ENCODE data around the gene DISC1. TPM values are rescaled to one million over a fixed set of nuclear protein-coding genes. Genes with fewer than 3 reads are reported as not detected.
A peak's percentile ranks its signal among the peaks of the same experiment; 100 is the strongest.

Gene DISC1
- total and polyA plus RNA-seq, 2 of the 13 experiments (the other 11 are each of a cell fraction or from before 2014, with no cell fraction given): 4.2 to 4.6 TPM

DNA sequence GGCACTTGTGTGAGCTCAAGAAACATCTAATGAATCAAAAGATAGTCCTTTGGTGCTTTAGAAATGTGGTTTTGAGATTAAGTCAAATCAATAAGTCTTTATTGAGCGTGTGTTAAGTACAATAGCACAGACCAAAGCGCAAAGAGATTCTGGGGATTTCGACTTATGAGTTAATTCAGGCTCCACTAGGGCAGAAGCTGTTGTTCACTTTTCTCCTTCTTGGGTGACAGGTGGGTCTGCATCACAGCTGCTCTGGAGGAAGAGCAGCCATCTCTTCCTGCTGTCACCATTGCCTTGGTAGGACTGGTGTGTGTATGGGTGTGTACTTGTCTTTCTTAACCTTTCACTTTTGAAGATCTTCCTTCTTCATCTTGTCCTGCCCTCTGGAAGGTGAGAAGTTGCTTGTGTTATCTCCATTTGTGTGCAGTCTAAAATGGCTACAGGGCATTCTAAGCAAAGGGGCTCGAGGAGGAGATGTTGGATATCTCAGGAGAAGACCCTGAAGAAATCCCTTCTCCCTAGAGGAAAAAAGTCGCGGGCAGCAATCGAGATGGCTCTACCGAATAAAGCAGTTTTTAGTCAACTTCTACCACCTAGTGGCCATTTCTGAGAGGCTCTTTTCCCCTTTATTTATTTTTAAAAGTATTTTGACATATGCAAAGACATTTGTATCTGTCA, 22.9 kb upstream of the DISC1 start (continued):
- TF ChIP-seq, protein P1, sequence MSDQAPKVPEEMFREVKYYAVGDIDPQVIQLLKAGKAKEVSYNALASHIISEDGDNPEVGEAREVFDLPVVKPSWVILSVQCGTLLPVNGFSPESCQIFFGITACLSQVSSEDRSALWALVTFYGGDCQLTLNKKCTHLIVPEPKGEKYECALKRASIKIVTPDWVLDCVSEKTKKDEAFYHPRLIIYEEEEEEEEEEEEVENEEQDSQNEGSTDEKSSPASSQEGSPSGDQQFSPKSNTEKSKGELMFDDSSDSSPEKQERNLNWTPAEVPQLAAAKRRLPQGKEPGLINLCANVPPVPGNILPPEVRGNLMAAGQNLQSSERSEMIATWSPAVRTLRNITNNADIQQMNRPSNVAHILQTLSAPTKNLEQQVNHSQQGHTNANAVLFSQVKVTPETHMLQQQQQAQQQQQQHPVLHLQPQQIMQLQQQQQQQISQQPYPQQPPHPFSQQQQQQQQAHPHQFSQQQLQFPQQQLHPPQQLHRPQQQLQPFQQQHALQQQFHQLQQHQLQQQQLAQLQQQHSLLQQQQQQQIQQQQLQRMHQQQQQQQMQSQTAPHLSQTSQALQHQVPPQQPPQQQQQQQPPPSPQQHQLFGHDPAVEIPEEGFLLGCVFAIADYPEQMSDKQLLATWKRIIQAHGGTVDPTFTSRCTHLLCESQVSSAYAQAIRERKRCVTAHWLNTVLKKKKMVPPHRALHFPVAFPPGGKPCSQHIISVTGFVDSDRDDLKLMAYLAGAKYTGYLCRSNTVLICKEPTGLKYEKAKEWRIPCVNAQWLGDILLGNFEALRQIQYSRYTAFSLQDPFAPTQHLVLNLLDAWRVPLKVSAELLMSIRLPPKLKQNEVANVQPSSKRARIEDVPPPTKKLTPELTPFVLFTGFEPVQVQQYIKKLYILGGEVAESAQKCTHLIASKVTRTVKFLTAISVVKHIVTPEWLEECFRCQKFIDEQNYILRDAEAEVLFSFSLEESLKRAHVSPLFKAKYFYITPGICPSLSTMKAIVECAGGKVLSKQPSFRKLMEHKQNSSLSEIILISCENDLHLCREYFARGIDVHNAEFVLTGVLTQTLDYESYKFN (CRISPR knock-in tag; conservative IDR thresholded peaks at IDR 0.05): no peak
- TF ChIP-seq GLI4 (CRISPR knock-in tag; IDR thresholded peaks at IDR 0.05; ENCODE audit: borderline replicate concordance): no peak
- TF ChIP-seq, protein P2, sequence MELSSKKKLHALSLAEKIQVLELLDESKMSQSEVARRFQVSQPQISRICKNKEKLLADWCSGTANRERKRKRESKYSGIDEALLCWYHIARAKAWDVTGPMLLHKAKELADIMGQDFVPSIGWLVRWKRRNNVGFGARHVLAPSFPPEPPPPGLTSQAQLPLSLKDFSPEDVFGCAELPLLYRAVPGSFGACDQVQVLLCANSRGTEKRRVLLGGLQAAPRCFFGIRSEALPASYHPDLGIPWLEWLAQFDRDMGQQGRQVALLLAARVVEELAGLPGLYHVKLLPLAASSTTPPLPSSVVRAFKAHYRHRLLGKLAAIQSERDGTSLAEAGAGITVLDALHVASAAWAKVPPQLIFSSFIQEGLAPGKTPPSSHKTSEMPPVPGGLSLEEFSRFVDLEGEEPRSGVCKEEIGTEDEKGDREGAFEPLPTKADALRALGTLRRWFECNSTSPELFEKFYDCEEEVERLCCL (CRISPR knock-in tag; IDR thresholded peaks at IDR 0.05; ENCODE audit: borderline replicate concordance): no peak
- TF ChIP-seq KLF15 (CRISPR knock-in tag; IDR thresholded peaks at IDR 0.05; ENCODE audit: borderline replicate concordance): no peak
- TF ChIP-seq SOX6 (IDR thresholded peaks at IDR 0.05): no peak
- no peak for TF ChIP-seq SOX6 (CRISPR knock-in tag; IDR thresholded peaks at IDR 0.05)
- TF ChIP-seq ZNF589 (CRISPR knock-in tag; conservative IDR thresholded peaks at IDR 0.05): no peak
- TF ChIP-seq, protein P3, sequence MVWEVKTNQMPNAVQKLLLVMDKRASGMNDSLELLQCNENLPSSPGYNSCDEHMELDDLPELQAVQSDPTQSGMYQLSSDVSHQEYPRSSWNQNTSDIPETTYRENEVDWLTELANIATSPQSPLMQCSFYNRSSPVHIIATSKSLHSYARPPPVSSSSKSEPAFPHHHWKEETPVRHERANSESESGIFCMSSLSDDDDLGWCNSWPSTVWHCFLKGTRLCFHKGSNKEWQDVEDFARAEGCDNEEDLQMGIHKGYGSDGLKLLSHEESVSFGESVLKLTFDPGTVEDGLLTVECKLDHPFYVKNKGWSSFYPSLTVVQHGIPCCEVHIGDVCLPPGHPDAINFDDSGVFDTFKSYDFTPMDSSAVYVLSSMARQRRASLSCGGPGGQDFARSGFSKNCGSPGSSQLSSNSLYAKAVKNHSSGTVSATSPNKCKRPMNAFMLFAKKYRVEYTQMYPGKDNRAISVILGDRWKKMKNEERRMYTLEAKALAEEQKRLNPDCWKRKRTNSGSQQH (CRISPR knock-in tag; IDR thresholded peaks at IDR 0.05; ENCODE audit: low read depth): 0 out of 2 replicates have a peak, but pooled peaks have one; percentile 53
- TF ChIP-seq ADNP (CRISPR knock-in tag; IDR thresholded peaks at IDR 0.05): no peak
- TF ChIP-seq, protein P4, sequence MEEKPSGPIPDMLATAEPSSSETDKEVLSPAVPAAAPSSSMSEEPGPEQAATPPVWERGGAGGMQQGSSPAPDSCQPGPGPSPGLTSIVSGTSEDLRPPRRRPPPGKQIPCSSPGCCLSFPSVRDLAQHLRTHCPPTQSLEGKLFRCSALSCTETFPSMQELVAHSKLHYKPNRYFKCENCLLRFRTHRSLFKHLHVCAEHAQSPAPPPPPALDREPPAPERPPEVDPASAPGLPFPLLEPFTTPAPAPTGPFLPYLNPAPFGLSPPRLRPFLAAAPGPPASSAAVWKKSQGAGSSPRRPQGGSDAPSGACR (CRISPR knock-in tag; IDR thresholded peaks at IDR 0.05): no peak
- no peak for TF ChIP-seq ELF1 (CRISPR knock-in tag; IDR thresholded peaks at IDR 0.05)
- TF ChIP-seq ATRX (CRISPR knock-in tag; IDR thresholded peaks at IDR 0.05; ENCODE audit: borderline replicate concordance): no peak
- TF ChIP-seq TAF15 (IDR thresholded peaks at IDR 0.05; ENCODE audit: low read depth, low read length, poor library complexity, severe bottlenecking): no peak
- no peak for TF ChIP-seq ZNF292 (CRISPR knock-in tag; IDR thresholded peaks at IDR 0.05; ENCODE audit: borderline replicate concordance, low read depth)
- no peak for TF ChIP-seq ZNF337 (CRISPR knock-in tag; IDR thresholded peaks at IDR 0.05; ENCODE audit: borderline replicate concordance, low read depth)
- no peak for TF ChIP-seq MAFF (IDR thresholded peaks at IDR 0.05; ENCODE audit: low read depth, low read length)
- no peak for TF ChIP-seq SMAD1 (CRISPR knock-in tag; IDR thresholded peaks at IDR 0.05; ENCODE audit: borderline replicate concordance, low read depth)
- TF ChIP-seq CEBPG (CRISPR knock-in tag; IDR thresholded peaks at IDR 0.05): no peak
- TF ChIP-seq ZFP36L1 (CRISPR knock-in tag; IDR thresholded peaks at IDR 0.05): no peak
- TF ChIP-seq, protein P5, sequence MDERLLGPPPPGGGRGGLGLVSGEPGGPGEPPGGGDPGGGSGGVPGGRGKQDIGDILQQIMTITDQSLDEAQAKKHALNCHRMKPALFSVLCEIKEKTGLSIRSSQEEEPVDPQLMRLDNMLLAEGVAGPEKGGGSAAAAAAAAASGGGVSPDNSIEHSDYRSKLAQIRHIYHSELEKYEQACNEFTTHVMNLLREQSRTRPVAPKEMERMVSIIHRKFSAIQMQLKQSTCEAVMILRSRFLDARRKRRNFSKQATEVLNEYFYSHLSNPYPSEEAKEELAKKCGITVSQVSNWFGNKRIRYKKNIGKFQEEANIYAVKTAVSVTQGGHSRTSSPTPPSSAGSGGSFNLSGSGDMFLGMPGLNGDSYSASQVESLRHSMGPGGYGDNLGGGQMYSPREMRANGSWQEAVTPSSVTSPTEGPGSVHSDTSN (CRISPR knock-in tag; IDR thresholded peaks at IDR 0.05): no peak
- TF ChIP-seq, protein P6, sequence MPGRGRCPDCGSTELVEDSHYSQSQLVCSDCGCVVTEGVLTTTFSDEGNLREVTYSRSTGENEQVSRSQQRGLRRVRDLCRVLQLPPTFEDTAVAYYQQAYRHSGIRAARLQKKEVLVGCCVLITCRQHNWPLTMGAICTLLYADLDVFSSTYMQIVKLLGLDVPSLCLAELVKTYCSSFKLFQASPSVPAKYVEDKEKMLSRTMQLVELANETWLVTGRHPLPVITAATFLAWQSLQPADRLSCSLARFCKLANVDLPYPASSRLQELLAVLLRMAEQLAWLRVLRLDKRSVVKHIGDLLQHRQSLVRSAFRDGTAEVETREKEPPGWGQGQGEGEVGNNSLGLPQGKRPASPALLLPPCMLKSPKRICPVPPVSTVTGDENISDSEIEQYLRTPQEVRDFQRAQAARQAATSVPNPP (CRISPR knock-in tag; IDR thresholded peaks at IDR 0.05): no peak
